ENCODE data around the gene PTMA. TPM values are rescaled to one million over a fixed set of nuclear protein-coding genes. Genes with fewer than 3 reads are reported as not detected.

The PTMA gene
- total and polyA plus RNA-seq, 9 of the 15 experiments (the other 6 are each of a cell fraction or from before 2014, with no cell fraction given): 429 to 2,322 (median 1,578) TPM

DNA sequence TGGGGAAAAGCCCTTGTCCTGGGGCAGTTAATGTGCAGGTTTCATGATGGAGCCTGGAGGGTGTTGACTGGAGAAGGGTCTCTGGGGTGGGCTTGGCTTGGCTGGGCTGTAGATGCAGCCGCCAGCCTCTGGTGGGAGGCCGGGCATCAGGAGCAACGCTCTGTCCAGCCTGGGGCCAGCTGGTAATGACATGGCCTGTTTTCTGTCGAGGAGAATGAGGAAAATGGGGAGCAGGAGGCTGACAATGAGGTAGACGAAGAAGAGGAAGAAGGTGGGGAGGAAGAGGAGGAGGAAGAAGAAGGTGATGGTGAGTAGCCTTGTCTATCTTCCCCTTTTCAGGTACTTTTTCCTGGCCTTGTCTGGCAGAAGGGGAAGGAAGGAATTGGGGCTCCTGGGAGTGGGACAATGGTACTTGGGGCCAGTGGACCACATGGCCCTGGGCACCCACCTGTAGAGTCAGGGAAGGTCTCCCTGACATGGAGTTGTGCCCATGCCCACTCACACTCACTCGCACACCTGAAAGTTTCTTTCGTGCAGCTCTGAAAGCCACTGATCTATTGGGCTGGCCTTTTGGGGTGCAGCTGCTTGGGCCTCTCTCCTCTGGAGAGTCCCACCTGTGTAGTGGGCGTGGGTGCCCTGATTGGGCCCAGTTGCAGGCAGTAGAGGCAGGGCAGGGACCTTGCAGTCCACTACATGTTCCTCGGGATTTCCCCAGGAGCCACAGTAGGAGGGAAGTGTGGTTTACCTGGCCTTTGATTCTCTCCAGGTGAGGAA is 3.5 kb downstream of the PTMA start:
- DNase-seq (ENCODE audit: extremely low read depth in 1 of 4, low spot score in 3 of 4): no peak
- in situ Hi-C loops (cut with MboI) (loop anchor here (5.0 kb wide), 2 partner anchors 35 to 105 kb away; no protein-coding TSS in a partner anchor), intact Hi-C loops (cut with micrococcal nuclease) (loop anchor here (2.0 kb wide), 1 partner anchor 197 kb away; no protein-coding TSS in a partner anchor)
- FAIRE-seq: no peak
- CTCF ChIA-PET (ENCODE audit: low intra/inter-chr PET ratio): interaction anchor here (1.8 to 2.5 kb wide), 2 partner anchors 34 to 100 kb away, joined by 7 to 12 read pairs; no protein-coding TSS in a partner anchor
- 42% methylated on average over 8 of the region's 9 CpGs for WGBS (ENCODE audit: insufficient coverage, low coverage, missing lambda C conversion rate)
- Histone ChIP-seq H3K79me2 (ENCODE audit: control insufficient read depth, insufficient read depth, low read length) (peaks cover 50% of the 10 kb centered on the region), H3K4me1 (replicated peaks in 1 of 2; ENCODE audit: control insufficient read depth in 2 of 2, insufficient read depth in 2 of 2, low read length in 2 of 2) (peaks cover 32 to 73% of the 10 kb centered on the region in 2 experiments; a peak in 4 of 5 replicates), H3K27ac (ENCODE audit: extremely low read depth, low read depth, low read length) (peak overlapping the region; percentile 91; the same call in 2 of the 3 replicates), H3K9me3 (replicated peaks; ENCODE audit: control insufficient read depth, insufficient read depth, low read depth, low read length) (no peaks in the 10 kb centered on the region), H3K9ac (ENCODE audit: insufficient read depth in 1 of 2, low read depth in 2 of 2, low read length in 2 of 2) (peak overlapping the region; percentile 92 to 99; a peak in 3 of 4 replicates), H3K9me1 (ENCODE audit: control insufficient read depth, insufficient read depth, low read length) (peaks cover 7% of the 10 kb centered on the region), H3K36me3 (ENCODE audit: control insufficient read depth, insufficient read depth, low read length) (peaks cover 30% of the 10 kb centered on the region), H3K27me3 (ENCODE audit: control insufficient read depth in 2 of 2, insufficient read depth in 2 of 2, low read length in 2 of 2) (no peaks in the 10 kb centered on the region), H2AFZ (ENCODE audit: low read depth, low read length) (no peak overlapping the region), H3K4me3 (peak overlapping the region; percentile 99), H3K4me2 (ENCODE audit: insufficient read depth, low read length) (peak overlapping the region; percentile 78), H4K20me1 (replicated peaks; ENCODE audit: control insufficient read depth, insufficient read depth, low read length) (peaks cover 45% of the 10 kb centered on the region)
- ATAC-seq: no peak
- TF ChIP-seq RFX5 (IDR thresholded peaks at IDR 0.05; ENCODE audit: low read depth, low read length): no peak
- TF ChIP-seq, protein P1, sequence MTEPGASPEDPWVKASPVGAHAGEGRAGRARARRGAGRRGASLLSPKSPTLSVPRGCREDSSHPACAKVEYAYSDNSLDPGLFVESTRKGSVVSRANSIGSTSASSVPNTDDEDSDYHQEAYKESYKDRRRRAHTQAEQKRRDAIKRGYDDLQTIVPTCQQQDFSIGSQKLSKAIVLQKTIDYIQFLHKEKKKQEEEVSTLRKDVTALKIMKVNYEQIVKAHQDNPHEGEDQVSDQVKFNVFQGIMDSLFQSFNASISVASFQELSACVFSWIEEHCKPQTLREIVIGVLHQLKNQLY (CRISPR knock-in tag; conservative IDR thresholded peaks at IDR 0.05): no peak
- no peak for TF ChIP-seq HOXB6 (CRISPR knock-in tag; IDR thresholded peaks at IDR 0.05; ENCODE audit: borderline replicate concordance)
- TF ChIP-seq ZNF224 (CRISPR knock-in tag; IDR thresholded peaks at IDR 0.05): no peak
- peak; percentile 30; the same call in 1 of the 2 replicates for TF ChIP-seq POLR2A (conservative IDR thresholded peaks at IDR 0.05)
- no peak for TF ChIP-seq CREBBP (IDR thresholded peaks at IDR 0.05; ENCODE audit: low read depth, low read length)
- TF ChIP-seq, protein P2, sequence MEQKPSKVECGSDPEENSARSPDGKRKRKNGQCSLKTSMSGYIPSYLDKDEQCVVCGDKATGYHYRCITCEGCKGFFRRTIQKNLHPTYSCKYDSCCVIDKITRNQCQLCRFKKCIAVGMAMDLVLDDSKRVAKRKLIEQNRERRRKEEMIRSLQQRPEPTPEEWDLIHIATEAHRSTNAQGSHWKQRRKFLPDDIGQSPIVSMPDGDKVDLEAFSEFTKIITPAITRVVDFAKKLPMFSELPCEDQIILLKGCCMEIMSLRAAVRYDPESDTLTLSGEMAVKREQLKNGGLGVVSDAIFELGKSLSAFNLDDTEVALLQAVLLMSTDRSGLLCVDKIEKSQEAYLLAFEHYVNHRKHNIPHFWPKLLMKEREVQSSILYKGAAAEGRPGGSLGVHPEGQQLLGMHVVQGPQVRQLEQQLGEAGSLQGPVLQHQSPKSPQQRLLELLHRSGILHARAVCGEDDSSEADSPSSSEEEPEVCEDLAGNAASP (IDR thresholded peaks at IDR 0.05): no peak
- TF ChIP-seq RBFOX2 (IDR thresholded peaks at IDR 0.05; ENCODE audit: low read depth, low read length): 0 out of 2 replicates have a peak, but pooled peaks have one; percentile 43
- TF ChIP-seq KLF13 (tag; IDR thresholded peaks at IDR 0.05; ENCODE audit: borderline replicate concordance, low read depth): no peak
- TF ChIP-seq, protein P3, sequence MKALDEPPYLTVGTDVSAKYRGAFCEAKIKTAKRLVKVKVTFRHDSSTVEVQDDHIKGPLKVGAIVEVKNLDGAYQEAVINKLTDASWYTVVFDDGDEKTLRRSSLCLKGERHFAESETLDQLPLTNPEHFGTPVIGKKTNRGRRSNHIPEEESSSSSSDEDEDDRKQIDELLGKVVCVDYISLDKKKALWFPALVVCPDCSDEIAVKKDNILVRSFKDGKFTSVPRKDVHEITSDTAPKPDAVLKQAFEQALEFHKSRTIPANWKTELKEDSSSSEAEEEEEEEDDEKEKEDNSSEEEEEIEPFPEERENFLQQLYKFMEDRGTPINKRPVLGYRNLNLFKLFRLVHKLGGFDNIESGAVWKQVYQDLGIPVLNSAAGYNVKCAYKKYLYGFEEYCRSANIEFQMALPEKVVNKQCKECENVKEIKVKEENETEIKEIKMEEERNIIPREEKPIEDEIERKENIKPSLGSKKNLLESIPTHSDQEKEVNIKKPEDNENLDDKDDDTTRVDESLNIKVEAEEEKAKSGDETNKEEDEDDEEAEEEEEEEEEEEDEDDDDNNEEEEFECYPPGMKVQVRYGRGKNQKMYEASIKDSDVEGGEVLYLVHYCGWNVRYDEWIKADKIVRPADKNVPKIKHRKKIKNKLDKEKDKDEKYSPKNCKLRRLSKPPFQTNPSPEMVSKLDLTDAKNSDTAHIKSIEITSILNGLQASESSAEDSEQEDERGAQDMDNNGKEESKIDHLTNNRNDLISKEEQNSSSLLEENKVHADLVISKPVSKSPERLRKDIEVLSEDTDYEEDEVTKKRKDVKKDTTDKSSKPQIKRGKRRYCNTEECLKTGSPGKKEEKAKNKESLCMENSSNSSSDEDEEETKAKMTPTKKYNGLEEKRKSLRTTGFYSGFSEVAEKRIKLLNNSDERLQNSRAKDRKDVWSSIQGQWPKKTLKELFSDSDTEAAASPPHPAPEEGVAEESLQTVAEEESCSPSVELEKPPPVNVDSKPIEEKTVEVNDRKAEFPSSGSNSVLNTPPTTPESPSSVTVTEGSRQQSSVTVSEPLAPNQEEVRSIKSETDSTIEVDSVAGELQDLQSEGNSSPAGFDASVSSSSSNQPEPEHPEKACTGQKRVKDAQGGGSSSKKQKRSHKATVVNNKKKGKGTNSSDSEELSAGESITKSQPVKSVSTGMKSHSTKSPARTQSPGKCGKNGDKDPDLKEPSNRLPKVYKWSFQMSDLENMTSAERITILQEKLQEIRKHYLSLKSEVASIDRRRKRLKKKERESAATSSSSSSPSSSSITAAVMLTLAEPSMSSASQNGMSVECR (CRISPR knock-in tag; IDR thresholded peaks at IDR 0.05): no peak
- TF ChIP-seq KAT8 (IDR thresholded peaks at IDR 0.05; ENCODE audit: low read depth): no peak
- POLR2A ChIA-PET: interaction anchor here (0.6 kb wide), 1 partner anchor 30 kb away, joined by 3 read pairs; no protein-coding TSS in a partner anchor
- no TSS peak for BruUV-seq (replicated peaks)

Data from K562 (cell line).